ENCODE measurements around the gene LRRFIP2. TPM values are rescaled to one million over a fixed set of nuclear protein-coding genes. Genes with fewer than 3 reads are reported as not detected.

The LRRFIP2 gene
- total RNA-seq, 1 donor = 84.2 TPM

- TF ChIP-seq CTCF (IDR thresholded peaks at IDR 0.05; ENCODE audit: insufficient read depth, low read depth, low read length) = no peak
- DNase-seq (ENCODE audit: low read depth) = no peak
- no peak overlapping the region for H3K4me3 ChIP-seq (ENCODE audit: low read depth, low read length)
Observed at GRCh38 chr3:37202035-37202434, 27.7 kb upstream of the LRRFIP2 start.

- no peak for TF ChIP-seq CTCF (IDR thresholded peaks at IDR 0.05; ENCODE audit: insufficient read depth, low read depth, low read length)
- DNase-seq (ENCODE audit: low read depth) = no peak
- H3K4me3 ChIP-seq (ENCODE audit: low read depth, low read length) = no peak overlapping the region
Observed at GRCh38 chr3:37200141-37200540, 25.8 kb upstream of the LRRFIP2 start.

- TF ChIP-seq CTCF (IDR thresholded peaks at IDR 0.05; ENCODE audit: insufficient read depth, low read depth, low read length) = no peak
- H3K4me3 ChIP-seq (ENCODE audit: low read depth, low read length) = no peak overlapping the region
- no peak for DNase-seq (ENCODE audit: low read depth)
Observed at GRCh38 chr3:37198996-37199395, 24.6 kb upstream of the LRRFIP2 start.

- no peak for DNase-seq (ENCODE audit: low read depth)
- no peak overlapping the region for H3K4me3 ChIP-seq (ENCODE audit: low read depth, low read length)
- no peak for TF ChIP-seq CTCF (IDR thresholded peaks at IDR 0.05; ENCODE audit: insufficient read depth, low read depth, low read length)
Observed at GRCh38 chr3:37198547-37198946, 24.2 kb upstream of the LRRFIP2 start.

- DNase-seq (ENCODE audit: low read depth) = peak; percentile 51
- no peak overlapping the region for H3K4me3 ChIP-seq (ENCODE audit: low read depth, low read length)
- no peak for TF ChIP-seq CTCF (IDR thresholded peaks at IDR 0.05; ENCODE audit: insufficient read depth, low read depth, low read length)
Observed at GRCh38 chr3:37197810-37198371, 23.5 kb upstream of the LRRFIP2 start.

- H3K4me3 ChIP-seq (ENCODE audit: low read depth, low read length) = no peak overlapping the region
- TF ChIP-seq CTCF (IDR thresholded peaks at IDR 0.05; ENCODE audit: insufficient read depth, low read depth, low read length) = no peak
- no peak for DNase-seq (ENCODE audit: low read depth)
Observed at GRCh38 chr3:37194533-37194932, 20.2 kb upstream of the LRRFIP2 start.

- DNase-seq (ENCODE audit: low read depth) = no peak
- no peak for TF ChIP-seq CTCF (IDR thresholded peaks at IDR 0.05; ENCODE audit: insufficient read depth, low read depth, low read length)
- no peak overlapping the region for H3K4me3 ChIP-seq (ENCODE audit: low read depth, low read length)
Observed at GRCh38 chr3:37190667-37191066, 16.3 kb upstream of the LRRFIP2 start.
